ENCODE results near the gene SYVN1. TPM values are rescaled to one million over a fixed set of nuclear protein-coding genes. Genes with fewer than 3 reads are reported as not detected.
A peak's percentile ranks its signal among the peaks of the same experiment; 100 is the strongest.

The SYVN1 gene
- total RNA-seq, 1 experiment from 2014 or later: 34.8 TPM

DNA sequence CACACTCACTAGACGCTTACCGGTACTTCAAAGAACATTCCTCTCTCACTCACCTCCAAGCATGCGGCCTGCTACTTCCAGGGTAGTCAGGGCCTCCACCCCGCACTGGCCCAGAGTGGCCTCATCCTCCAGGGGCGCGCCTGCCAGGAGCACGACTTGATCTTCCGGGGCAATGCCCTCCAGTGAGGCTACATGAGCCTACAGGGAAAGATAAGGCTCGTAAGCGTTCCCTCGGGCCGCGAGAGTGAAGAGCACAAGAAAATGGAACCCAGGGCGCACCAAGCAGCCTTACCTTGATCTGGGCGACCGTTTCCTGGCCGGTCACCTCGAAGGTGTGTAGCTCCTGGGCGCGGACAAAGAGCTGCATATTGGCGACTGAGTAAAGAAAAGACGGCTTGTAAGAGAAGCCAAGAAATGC, 12.9 kb downstream of the SYVN1 start (continued):
- no peak for TF ChIP-seq MYBL2 (CRISPR knock-in tag; IDR thresholded peaks at IDR 0.05)
- no peak for TF ChIP-seq RELA (CRISPR knock-in tag; IDR thresholded peaks at IDR 0.05; ENCODE audit: borderline replicate concordance)
- TF ChIP-seq, protein P1, sequence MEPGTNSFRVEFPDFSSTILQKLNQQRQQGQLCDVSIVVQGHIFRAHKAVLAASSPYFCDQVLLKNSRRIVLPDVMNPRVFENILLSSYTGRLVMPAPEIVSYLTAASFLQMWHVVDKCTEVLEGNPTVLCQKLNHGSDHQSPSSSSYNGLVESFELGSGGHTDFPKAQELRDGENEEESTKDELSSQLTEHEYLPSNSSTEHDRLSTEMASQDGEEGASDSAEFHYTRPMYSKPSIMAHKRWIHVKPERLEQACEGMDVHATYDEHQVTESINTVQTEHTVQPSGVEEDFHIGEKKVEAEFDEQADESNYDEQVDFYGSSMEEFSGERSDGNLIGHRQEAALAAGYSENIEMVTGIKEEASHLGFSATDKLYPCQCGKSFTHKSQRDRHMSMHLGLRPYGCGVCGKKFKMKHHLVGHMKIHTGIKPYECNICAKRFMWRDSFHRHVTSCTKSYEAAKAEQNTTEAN (CRISPR knock-in tag; IDR thresholded peaks at IDR 0.05): no peak

GRCh38 chr11:65120831-65121230, 13.5 kb downstream of the SYVN1 start:
- H3K4me1 Mint-ChIP-seq: peaks cover 17% of the 10 kb centered on the region
- POLR2A ChIA-PET: interaction anchor here (1.6 to 2.4 kb wide), 2 partner anchors 9 to 14 kb away, joined by 15 to 19 read pairs; partner anchors contain the start of genes SYVN1 and TM7SF2
- peak overlapping the region; percentile 100 for H3K27ac Mint-ChIP-seq
- H3K9me3 Mint-ChIP-seq: no peaks in the 10 kb centered on the region
- H3K36me3 Mint-ChIP-seq: peaks cover 47% of the 10 kb centered on the region
- H3K4me3 Mint-ChIP-seq: peak overlapping the region; percentile 99
- TF ChIP-seq GRHL2 (CRISPR knock-in tag; IDR thresholded peaks at IDR 0.05; ENCODE audit: insufficient replicate concordance, severe bottlenecking) (no peak), ATF1 (CRISPR knock-in tag; IDR thresholded peaks at IDR 0.05) (no peak)
- H3K27me3 Mint-ChIP-seq (ENCODE audit: low read depth): no peaks in the 10 kb centered on the region
- CTCF ChIA-PET: interaction anchor here (5.7 kb wide), 1 partner anchor 9 kb away, joined by 56 read pairs; the partner anchor contains the start of gene TM7SF2
- ATAC-seq: no peak
- no peak for DNase-seq (ENCODE audit: low spot score)

- POLR2A ChIA-PET: interaction anchor here (1.5 kb wide), 1 partner anchor 61 kb away, joined by 3 read pairs; no protein-coding TSS in a partner anchor
- DNase-seq (ENCODE audit: low spot score): no peak
- Mint-ChIP-seq H3K4me3 (no peak overlapping the region), H3K36me3 (peaks cover 37% of the 10 kb centered on the region), H3K27ac (no peak overlapping the region), H3K9me3 (no peaks in the 10 kb centered on the region), H3K4me1 (peaks cover 17% of the 10 kb centered on the region), H3K27me3 (ENCODE audit: low read depth) (no peaks in the 10 kb centered on the region)
- CTCF ChIA-PET: interaction anchor here (2.7 to 5.7 kb wide), 2 partner anchors 8 to 62 kb away, joined by 14 to 56 read pairs; partner anchors contain the start of genes CAPN1 and TM7SF2
- ATAC-seq: no peak
- no peak for TF ChIP-seq NFE2L1 (CRISPR knock-in tag; IDR thresholded peaks at IDR 0.05)
- TF ChIP-seq SP1 (CRISPR knock-in tag; conservative IDR thresholded peaks at IDR 0.05): no peak
- TF ChIP-seq NFATC4 (CRISPR knock-in tag; IDR thresholded peaks at IDR 0.05): no peak
- TF ChIP-seq, protein P1 (CRISPR knock-in tag; IDR thresholded peaks at IDR 0.05): no peak
- TF ChIP-seq ZNF416 (CRISPR knock-in tag; IDR thresholded peaks at IDR 0.05): no peak
- no peak for TF ChIP-seq PRDM15 (CRISPR knock-in tag; IDR thresholded peaks at IDR 0.05)
- TF ChIP-seq ETV6 (CRISPR knock-in tag; IDR thresholded peaks at IDR 0.05): no peak
- no peak for TF ChIP-seq MLX (CRISPR knock-in tag; IDR thresholded peaks at IDR 0.05)
- TF ChIP-seq PRRX2 (CRISPR knock-in tag; IDR thresholded peaks at IDR 0.05): no peak
- no peak for TF ChIP-seq FOXP1 (CRISPR knock-in tag; IDR thresholded peaks at IDR 0.05; ENCODE audit: borderline replicate concordance)
- TF ChIP-seq FOXK1 (CRISPR knock-in tag; IDR thresholded peaks at IDR 0.05): no peak
- TF ChIP-seq NR2C2 (CRISPR knock-in tag; IDR thresholded peaks at IDR 0.05): no peak
- TF ChIP-seq, protein P2, sequence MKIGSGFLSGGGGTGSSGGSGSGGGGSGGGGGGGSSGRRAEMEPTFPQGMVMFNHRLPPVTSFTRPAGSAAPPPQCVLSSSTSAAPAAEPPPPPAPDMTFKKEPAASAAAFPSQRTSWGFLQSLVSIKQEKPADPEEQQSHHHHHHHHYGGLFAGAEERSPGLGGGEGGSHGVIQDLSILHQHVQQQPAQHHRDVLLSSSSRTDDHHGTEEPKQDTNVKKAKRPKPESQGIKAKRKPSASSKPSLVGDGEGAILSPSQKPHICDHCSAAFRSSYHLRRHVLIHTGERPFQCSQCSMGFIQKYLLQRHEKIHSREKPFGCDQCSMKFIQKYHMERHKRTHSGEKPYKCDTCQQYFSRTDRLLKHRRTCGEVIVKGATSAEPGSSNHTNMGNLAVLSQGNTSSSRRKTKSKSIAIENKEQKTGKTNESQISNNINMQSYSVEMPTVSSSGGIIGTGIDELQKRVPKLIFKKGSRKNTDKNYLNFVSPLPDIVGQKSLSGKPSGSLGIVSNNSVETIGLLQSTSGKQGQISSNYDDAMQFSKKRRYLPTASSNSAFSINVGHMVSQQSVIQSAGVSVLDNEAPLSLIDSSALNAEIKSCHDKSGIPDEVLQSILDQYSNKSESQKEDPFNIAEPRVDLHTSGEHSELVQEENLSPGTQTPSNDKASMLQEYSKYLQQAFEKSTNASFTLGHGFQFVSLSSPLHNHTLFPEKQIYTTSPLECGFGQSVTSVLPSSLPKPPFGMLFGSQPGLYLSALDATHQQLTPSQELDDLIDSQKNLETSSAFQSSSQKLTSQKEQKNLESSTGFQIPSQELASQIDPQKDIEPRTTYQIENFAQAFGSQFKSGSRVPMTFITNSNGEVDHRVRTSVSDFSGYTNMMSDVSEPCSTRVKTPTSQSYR (CRISPR knock-in tag; IDR thresholded peaks at IDR 0.05): no peak
- TF ChIP-seq MYBL2 (CRISPR knock-in tag; IDR thresholded peaks at IDR 0.05): no peak
- TF ChIP-seq, protein P3, sequence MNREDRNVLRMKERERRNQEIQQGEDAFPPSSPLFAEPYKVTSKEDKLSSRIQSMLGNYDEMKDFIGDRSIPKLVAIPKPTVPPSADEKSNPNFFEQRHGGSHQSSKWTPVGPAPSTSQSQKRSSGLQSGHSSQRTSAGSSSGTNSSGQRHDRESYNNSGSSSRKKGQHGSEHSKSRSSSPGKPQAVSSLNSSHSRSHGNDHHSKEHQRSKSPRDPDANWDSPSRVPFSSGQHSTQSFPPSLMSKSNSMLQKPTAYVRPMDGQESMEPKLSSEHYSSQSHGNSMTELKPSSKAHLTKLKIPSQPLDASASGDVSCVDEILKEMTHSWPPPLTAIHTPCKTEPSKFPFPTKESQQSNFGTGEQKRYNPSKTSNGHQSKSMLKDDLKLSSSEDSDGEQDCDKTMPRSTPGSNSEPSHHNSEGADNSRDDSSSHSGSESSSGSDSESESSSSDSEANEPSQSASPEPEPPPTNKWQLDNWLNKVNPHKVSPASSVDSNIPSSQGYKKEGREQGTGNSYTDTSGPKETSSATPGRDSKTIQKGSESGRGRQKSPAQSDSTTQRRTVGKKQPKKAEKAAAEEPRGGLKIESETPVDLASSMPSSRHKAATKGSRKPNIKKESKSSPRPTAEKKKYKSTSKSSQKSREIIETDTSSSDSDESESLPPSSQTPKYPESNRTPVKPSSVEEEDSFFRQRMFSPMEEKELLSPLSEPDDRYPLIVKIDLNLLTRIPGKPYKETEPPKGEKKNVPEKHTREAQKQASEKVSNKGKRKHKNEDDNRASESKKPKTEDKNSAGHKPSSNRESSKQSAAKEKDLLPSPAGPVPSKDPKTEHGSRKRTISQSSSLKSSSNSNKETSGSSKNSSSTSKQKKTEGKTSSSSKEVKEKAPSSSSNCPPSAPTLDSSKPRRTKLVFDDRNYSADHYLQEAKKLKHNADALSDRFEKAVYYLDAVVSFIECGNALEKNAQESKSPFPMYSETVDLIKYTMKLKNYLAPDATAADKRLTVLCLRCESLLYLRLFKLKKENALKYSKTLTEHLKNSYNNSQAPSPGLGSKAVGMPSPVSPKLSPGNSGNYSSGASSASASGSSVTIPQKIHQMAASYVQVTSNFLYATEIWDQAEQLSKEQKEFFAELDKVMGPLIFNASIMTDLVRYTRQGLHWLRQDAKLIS (CRISPR knock-in tag; IDR thresholded peaks at IDR 0.05; ENCODE audit: borderline replicate concordance): no peak
Measured at GRCh38 chr11:65119670-65119995, 14.7 kb downstream of the SYVN1 start.
